Glomerular visceral epithelial cell (primary cell): Measurements from ENCODE around the gene VTCN1.
A peak's percentile ranks its signal among the peaks of the same experiment; 100 is the strongest.
"Not testable (repeated sequence)": the region's sequence is repeated elsewhere in the genome, so short reads cannot be mapped to it uniquely, and the experiment has no call there.

Experiments
- DNase-seq: peaks from one replicate; pipeline ENCODE4 v3.0.0-alpha.2; 2016; ENCODE audit errors: extremely low spot score

Gene VTCN1

GRCh38 chr1:117166076-117166475, 44.7 kb downstream of the VTCN1 start:
- DNase-seq: peak; percentile 11

GRCh38 chr1:117164209-117164608, 46.5 kb downstream of the VTCN1 start:
- DNase-seq: no peak

GRCh38 chr1:117162816-117163215, 47.9 kb downstream of the VTCN1 start:
- no peak for DNase-seq

GRCh38 chr1:117161887-117162286, 48.8 kb downstream of the VTCN1 start:
- peak; percentile 59 for DNase-seq

GRCh38 chr1:117151305-117151704, 59.4 kb downstream of the VTCN1 start:
- not testable (repeated sequence) for DNase-seq

- DNase-seq: no peak
Measured at GRCh38 chr1:117150316-117150715, 60.4 kb downstream of the VTCN1 start.

- no peak for DNase-seq
Measured at GRCh38 chr1:117147856-117148588, 62.7 kb downstream of the VTCN1 start.

GRCh38 chr1:117147341-117147831, 63.3 kb downstream of the VTCN1 start:
- DNase-seq: no peak

- peak; percentile 85 for DNase-seq
Measured at GRCh38 chr1:117146575-117147340, 64.0 kb downstream of the VTCN1 start.

GRCh38 chr1:117146072-117146471, 64.7 kb downstream of the VTCN1 start:
- no peak for DNase-seq

GRCh38 chr1:117143871-117144270, 66.9 kb downstream of the VTCN1 start:
- DNase-seq: no peak

- DNase-seq: no peak
Measured at GRCh38 chr1:117143172-117143571, 67.6 kb downstream of the VTCN1 start.

GRCh38 chr1:117142200-117142599, 68.5 kb downstream of the VTCN1 start:
- no peak for DNase-seq

- DNase-seq: no peak
Measured at GRCh38 chr1:117138561-117138960, 72.2 kb downstream of the VTCN1 start.

- DNase-seq: no peak
Measured at GRCh38 chr1:117138106-117138505, 72.6 kb downstream of the VTCN1 start.

- DNase-seq: no peak
Measured at GRCh38 chr1:117137281-117137855, 73.4 kb downstream of the VTCN1 start.

- no peak for DNase-seq
Measured at GRCh38 chr1:117136749-117137148, 74.0 kb downstream of the VTCN1 start.

- no peak for DNase-seq
Measured at GRCh38 chr1:117135329-117135728, 75.4 kb downstream of the VTCN1 start.

GRCh38 chr1:117130526-117130925, 80.2 kb downstream of the VTCN1 start:
- no peak for DNase-seq

GRCh38 chr1:117128323-117129079, 82.2 kb downstream of the VTCN1 start:
- DNase-seq: peak; percentile 40

GRCh38 chr1:117127795-117128194, 82.9 kb downstream of the VTCN1 start:
- DNase-seq: no peak

GRCh38 chr1:117124661-117125060, 86.1 kb downstream of the VTCN1 start:
- no peak for DNase-seq
